Measurements from ENCODE around the gene TBC1D14. TPM values are rescaled to one million over a fixed set of nuclear protein-coding genes. Genes with fewer than 3 reads are reported as not detected.
A peak's percentile ranks its signal among the peaks of the same experiment; 100 is the strongest.
"Not testable (repeated sequence)": the region's sequence is repeated elsewhere in the genome, so short reads cannot be mapped to it uniquely, and the experiment has no call there.

Gene TBC1D14
- total RNA-seq, 1 experiment from 2014 or later: 54.0 TPM

GRCh38 chr4:6902318-6903042 lies 7.1 kb upstream of the TBC1D14 start:
- BruUV-seq (replicated peaks): no TSS peak
- peaks cover under 1% of the 10 kb centered on the region for H3K36me3 Mint-ChIP-seq (ENCODE audit: insufficient read depth, unreplicated experiment)
- no peak for TF ChIP-seq CTCF (IDR thresholded peaks at IDR 0.05; ENCODE audit: insufficient read depth in 1 of 2, low read depth in 1 of 2, low read length in 1 of 2, severe bottlenecking in 1 of 2, unreplicated experiment in 1 of 2)
- POLR2A ChIA-PET: no interaction called here
- Histone ChIP-seq H3K36me3 (ENCODE audit: control insufficient read depth, insufficient read depth, low read length) (no peaks in the 10 kb centered on the region), H3K4me1 (peaks cover 27% of the 10 kb centered on the region), H3K27me3 (replicated peaks; ENCODE audit: control insufficient read depth, insufficient read depth, low read length) (no peaks in the 10 kb centered on the region), H3K4me3 (ENCODE audit: low read depth, low read length) (no peak overlapping the region), H3K9me3 (no peaks in the 10 kb centered on the region)
- no peaks in the 10 kb centered on the region for H3K27me3 Mint-ChIP-seq (ENCODE audit: insufficient read depth, unreplicated experiment)
- peak overlapping the region; percentile 88 for H3K27ac Mint-ChIP-seq (ENCODE audit: unreplicated experiment)
- DNase-seq: peak; percentile 68 to 71
- CTCF ChIA-PET: interaction anchor here (0.8 to 0.9 kb wide), 2 partner anchors 9 to 140 kb away, joined by 3 to 4 read pairs; a partner anchor contains a TSS
- H3K4me1 Mint-ChIP-seq (ENCODE audit: low read depth, unreplicated experiment): peaks cover 21% of the 10 kb centered on the region
- no peaks in the 10 kb centered on the region for H3K9me3 Mint-ChIP-seq (ENCODE audit: unreplicated experiment)
- intact Hi-C loops (cut with micrococcal nuclease; ENCODE audit: unreplicated experiment): no loop called here
- H3K4me3 Mint-ChIP-seq (ENCODE audit: unreplicated experiment): no peak overlapping the region

GRCh38 chr4:6905516-6906445 lies 3.8 kb upstream of the TBC1D14 start:
- Histone ChIP-seq H3K36me3 (ENCODE audit: control insufficient read depth, insufficient read depth, low read length) (no peaks in the 10 kb centered on the region), H3K4me1 (peaks cover 38% of the 10 kb centered on the region), H3K4me3 (ENCODE audit: low read depth, low read length) (no peak overlapping the region), H3K27me3 (replicated peaks; ENCODE audit: control insufficient read depth, insufficient read depth, low read length) (no peaks in the 10 kb centered on the region), H3K9me3 (no peaks in the 10 kb centered on the region)
- H3K4me3 Mint-ChIP-seq (ENCODE audit: unreplicated experiment): no peak overlapping the region
- no peak for TF ChIP-seq CTCF (IDR thresholded peaks at IDR 0.05; ENCODE audit: insufficient read depth in 1 of 2, low read depth in 1 of 2, low read length in 1 of 2, severe bottlenecking in 1 of 2, unreplicated experiment in 1 of 2)
- H3K9me3 Mint-ChIP-seq (ENCODE audit: unreplicated experiment): no peaks in the 10 kb centered on the region
- H3K27ac Mint-ChIP-seq (ENCODE audit: unreplicated experiment): no peak overlapping the region
- no peaks in the 10 kb centered on the region for H3K27me3 Mint-ChIP-seq (ENCODE audit: insufficient read depth, unreplicated experiment)
- intact Hi-C loops (cut with micrococcal nuclease; ENCODE audit: unreplicated experiment): no loop called here
- ChIA-PET POLR2A (no interaction called here), CTCF (interaction anchor here (1.1 to 1.4 kb wide), 3 partner anchors 12 to 165 kb away, joined by 3 to 5 read pairs (median 3); no protein-coding TSS in a partner anchor)
- peaks cover 15% of the 10 kb centered on the region for H3K36me3 Mint-ChIP-seq (ENCODE audit: insufficient read depth, unreplicated experiment)
- peak in 1 of 2 experiments; percentile 21 for DNase-seq
- BruUV-seq (replicated peaks): no TSS peak
- peaks cover 30% of the 10 kb centered on the region for H3K4me1 Mint-ChIP-seq (ENCODE audit: low read depth, unreplicated experiment)

GRCh38 chr4:6906486-6906885 lies 3.1 kb upstream of the TBC1D14 start:
- H3K27ac Mint-ChIP-seq (ENCODE audit: unreplicated experiment); H3K27me3 ChIP-seq (replicated peaks; ENCODE audit: control insufficient read depth, insufficient read depth, low read length); H3K9me3 ChIP-seq; intact Hi-C loops (cut with micrococcal nuclease; ENCODE audit: unreplicated experiment); H3K4me3 Mint-ChIP-seq (ENCODE audit: unreplicated experiment); H3K9me3 Mint-ChIP-seq (ENCODE audit: unreplicated experiment); H3K4me3 ChIP-seq (ENCODE audit: low read depth, low read length); H3K27me3 Mint-ChIP-seq (ENCODE audit: insufficient read depth, unreplicated experiment); POLR2A ChIA-PET; H3K36me3 ChIP-seq (ENCODE audit: control insufficient read depth, insufficient read depth, low read length); BruUV-seq (replicated peaks): not testable (repeated sequence)
- H3K4me1 Mint-ChIP-seq (ENCODE audit: low read depth, unreplicated experiment): peaks cover 32% of the 10 kb centered on the region
- peak in 1 of 2 experiments; percentile 9 for DNase-seq
- H3K4me1 ChIP-seq: peaks cover 43% of the 10 kb centered on the region
- H3K36me3 Mint-ChIP-seq (ENCODE audit: insufficient read depth, unreplicated experiment): peaks cover 18% of the 10 kb centered on the region
- CTCF ChIA-PET: interaction anchor here (1.1 to 1.4 kb wide), 2 partner anchors 11 to 165 kb away, joined by 3 read pairs; no protein-coding TSS in a partner anchor
